Upper lobe of right lung (tissue), 1 donor: ENCODE measurements around the gene NEB. TPM values are rescaled to one million over a fixed set of nuclear protein-coding genes. Genes with fewer than 3 reads are reported as not detected.

Experiments used
- ATAC-seq: fragments of 200-7000 bp; cut with Tn5 transposase; one replicate; pipeline ENCODE4 v1.9.1; 2020; ENCODE audit warnings: mild to moderate bottlenecking, moderate library complexity
- DNase-seq: peaks from one replicate; pipeline ENCODE4 v3.0.0-alpha.2; 2020
- H3K27ac ChIP-seq: fragments of 200-600 bp; one replicate; pipeline ENCODE4 v1.8.0; 2022
- H3K27me3 ChIP-seq: fragments of 200-600 bp; one replicate; pipeline ENCODE4 v1.8.0; 2022; ENCODE audit warnings: mild to moderate bottlenecking
- H3K36me3 ChIP-seq: fragments of 200-600 bp; one replicate; pipeline ENCODE4 v1.8.0; 2022
- H3K4me1 ChIP-seq: fragments of 200-600 bp; one replicate; pipeline ENCODE4 v1.8.0; 2022
- H3K4me3 ChIP-seq: fragments of 200-600 bp; one replicate; pipeline ENCODE4 v1.8.0; 2022; ENCODE audit warnings: mild to moderate bottlenecking
- H3K9me3 ChIP-seq: fragments of 200-600 bp; one replicate; pipeline ENCODE4 v1.8.0; 2022
- CTCF ChIP-seq: fragments of 200-600 bp; IDR thresholded peaks from one replicate; pipeline ENCODE4 v1.8.0; 2022; ENCODE audit warnings: antibody characterized with exemption
- intact Hi-C: fragments of 100-400 bp; cut with DNase I; formaldehyde crosslinking; loops from one replicate; pipeline ENCODE4 v1.11.0; 2022
- total RNA-seq: library from RNA; stranded (reverse); fragmentation: NEBNext Ultra II Directional; extraction: Animal tissue kit (Norgen Biotek cat#: 25700); gene quantifications from one replicate; pipeline ENCODE4 v1.2.1, GENCODE V29; 2021
- donor health status: DM: no; HTN: yes; CAD: no; lungs with severe emphysema.

The NEB gene
- total RNA-seq, 1 donor from 2014 or later: 1.9 TPM

GRCh38 chr2:151520976-151521375 is 213.3 kb downstream of the NEB start:
- H3K36me3 ChIP-seq: no peaks in the 10 kb centered on the region
- H3K4me3 ChIP-seq: no peak overlapping the region
- no peak overlapping the region for H3K27ac ChIP-seq
- ATAC-seq: no peak
- no peak for DNase-seq
- no peaks in the 10 kb centered on the region for H3K4me1 ChIP-seq
- intact Hi-C loops: no loop called here
- H3K27me3 ChIP-seq: no peaks in the 10 kb centered on the region
- no peaks in the 10 kb centered on the region for H3K9me3 ChIP-seq
- TF ChIP-seq CTCF: no peak

- TF ChIP-seq CTCF: no peak
- intact Hi-C loops: no loop called here
- H3K4me1 ChIP-seq: no peaks in the 10 kb centered on the region
- H3K27ac ChIP-seq: no peak overlapping the region
- DNase-seq: no peak
- no peak overlapping the region for H3K4me3 ChIP-seq
- no peaks in the 10 kb centered on the region for H3K36me3 ChIP-seq
- no peaks in the 10 kb centered on the region for H3K9me3 ChIP-seq
- ATAC-seq: no peak
- H3K27me3 ChIP-seq: no peaks in the 10 kb centered on the region
Measured at GRCh38 chr2:151518802-151519201, 215.5 kb downstream of the NEB start.

- intact Hi-C loops: no loop called here
- Histone ChIP-seq H3K4me1 (no peaks in the 10 kb centered on the region), H3K36me3 (no peaks in the 10 kb centered on the region), H3K9me3 (no peaks in the 10 kb centered on the region), H3K4me3 (no peak overlapping the region), H3K27me3 (no peaks in the 10 kb centered on the region), H3K27ac (no peak overlapping the region)
- DNase-seq (no peak), ATAC-seq (peak; percentile 25)
- no peak for TF ChIP-seq CTCF
Measured at GRCh38 chr2:151508519-151508918, 225.8 kb downstream of the NEB start.

- intact Hi-C loops: no loop called here
- ATAC-seq (no peak), DNase-seq (no peak)
- TF ChIP-seq CTCF: no peak
- Histone ChIP-seq H3K27ac (no peak overlapping the region), H3K36me3 (no peaks in the 10 kb centered on the region), H3K9me3 (no peaks in the 10 kb centered on the region), H3K4me3 (no peak overlapping the region), H3K4me1 (no peaks in the 10 kb centered on the region), H3K27me3 (no peaks in the 10 kb centered on the region)
Measured at GRCh38 chr2:151506170-151506569, 228.1 kb downstream of the NEB start.

- intact Hi-C loops: no loop called here
- H3K27ac ChIP-seq: no peak overlapping the region
- ATAC-seq (no peak), DNase-seq (no peak)
- H3K27me3 ChIP-seq: no peaks in the 10 kb centered on the region
- H3K4me1 ChIP-seq: no peaks in the 10 kb centered on the region
- no peaks in the 10 kb centered on the region for H3K9me3 ChIP-seq
- H3K36me3 ChIP-seq: no peaks in the 10 kb centered on the region
- no peak overlapping the region for H3K4me3 ChIP-seq
- no peak for TF ChIP-seq CTCF
Measured at GRCh38 chr2:151498178-151498577, 236.1 kb downstream of the NEB start.

- Histone ChIP-seq H3K36me3 (no peaks in the 10 kb centered on the region), H3K9me3 (no peaks in the 10 kb centered on the region), H3K4me1 (no peaks in the 10 kb centered on the region), H3K27me3 (no peaks in the 10 kb centered on the region), H3K4me3 (no peak overlapping the region), H3K27ac (no peak overlapping the region)
- no peak for DNase-seq
- no peak for TF ChIP-seq CTCF
- intact Hi-C loops: no loop called here
- no peak for ATAC-seq
Measured at GRCh38 chr2:151491496-151491895, 242.8 kb downstream of the NEB start.
